Measurements from ENCODE around the gene ARAP1.

Gene ARAP1

GRCh38 chr11:72776117-72776843 lies 24.1 kb upstream of the ARAP1 start:
- CTCF ChIA-PET: interaction anchor here (0.9 to 11.8 kb wide), 10 partner anchors 11 to 403 kb away, joined by 3 to 88 read pairs (median 4); partner anchors contain the start of gene STARD10
- no peak for DNase-seq (ENCODE audit: extremely low spot score)
- POLR2A ChIA-PET: no interaction called here
- no peak for TF ChIP-seq CTCF (IDR thresholded peaks at IDR 0.05; ENCODE audit: control extremely low read depth, extremely low read depth, low read depth, missing control alignments)

- no peak for DNase-seq (ENCODE audit: extremely low spot score)
- ChIA-PET POLR2A (no interaction called here), CTCF (interaction anchor here (0.9 to 11.8 kb wide), 8 partner anchors 11 to 404 kb away, joined by 3 to 88 read pairs (median 6); partner anchors contain the start of gene STARD10)
- TF ChIP-seq CTCF (IDR thresholded peaks at IDR 0.05; ENCODE audit: control extremely low read depth, extremely low read depth, low read depth, missing control alignments): no peak
Measured at GRCh38 chr11:72775288-72776110, 23.3 kb upstream of the ARAP1 start.

- CTCF ChIA-PET: interaction anchor here (1.7 to 11.8 kb wide), 4 partner anchors 12 to 405 kb away, joined by 3 to 88 read pairs (median 19); partner anchors contain the start of gene STARD10
- POLR2A ChIA-PET: no interaction called here
- no peak for TF ChIP-seq CTCF (IDR thresholded peaks at IDR 0.05; ENCODE audit: control extremely low read depth, extremely low read depth, low read depth, missing control alignments)
- DNase-seq (ENCODE audit: extremely low spot score): no peak
Measured at GRCh38 chr11:72774499-72774898, 22.3 kb upstream of the ARAP1 start.

GRCh38 chr11:72773696-72774095 lies 21.5 kb upstream of the ARAP1 start:
- no peak for TF ChIP-seq CTCF (IDR thresholded peaks at IDR 0.05; ENCODE audit: control extremely low read depth, extremely low read depth, low read depth, missing control alignments)
- DNase-seq (ENCODE audit: extremely low spot score): no peak
- POLR2A ChIA-PET: no interaction called here
- CTCF ChIA-PET: interaction anchor here (1.9 to 11.8 kb wide), 2 partner anchors 20 to 49 kb away, joined by 7 to 88 read pairs; partner anchors contain the start of gene STARD10

GRCh38 chr11:72773291-72773690 lies 21.1 kb upstream of the ARAP1 start:
- no peak for DNase-seq (ENCODE audit: extremely low spot score)
- TF ChIP-seq CTCF (IDR thresholded peaks at IDR 0.05; ENCODE audit: control extremely low read depth, extremely low read depth, low read depth, missing control alignments): no peak
- CTCF ChIA-PET: interaction anchor here (1.9 to 11.8 kb wide), 2 partner anchors 20 to 48 kb away, joined by 7 to 88 read pairs; partner anchors contain the start of gene STARD10
- POLR2A ChIA-PET: no interaction called here

GRCh38 chr11:72772059-72772458 lies 19.9 kb upstream of the ARAP1 start:
- POLR2A ChIA-PET: interaction anchor here (0.6 kb wide), 1 partner anchor 37 kb away, joined by 4 read pairs; no protein-coding TSS in a partner anchor
- CTCF ChIA-PET: interaction anchor here (0.6 to 1.5 kb wide), 4 partner anchors 9 to 41 kb away, joined by 3 to 4 read pairs (median 3); no protein-coding TSS in a partner anchor
- DNase-seq (ENCODE audit: extremely low spot score): no peak
- no peak for TF ChIP-seq CTCF (IDR thresholded peaks at IDR 0.05; ENCODE audit: control extremely low read depth, extremely low read depth, low read depth, missing control alignments)

All from GM10248 (cell line).